DND-41 (cell line): ENCODE data around the gene CLSTN3.

ENCODE experiments used
- ATAC-seq: fragments of 200-7000 bp; cut with Tn5 transposase; 3 replicates; pipeline ENCODE4 v1.9.1; 2021; ENCODE audit warnings: low read depth; ENCODE audit not compliant: insufficient read depth
- DNase-seq: peaks from one replicate; pipeline ENCODE4 v3.0.0-alpha.2; 2020
- H2AFZ ChIP-seq: 2 replicates; pipeline ENCODE4 v1.6.0; 2012; ENCODE audit warnings: low read depth, low read length
- H3K27ac ChIP-seq: 2 replicates; pipeline ENCODE4 v1.5.1; 2012; ENCODE audit warnings: low read length, inconsistent platforms
- H3K27me3 ChIP-seq: fragments of 200-600 bp; sonication (generic); 2 replicates; pipeline ENCODE4 v1.6.0; 2012; ENCODE audit warnings: low read length, mild to moderate bottlenecking, inconsistent platforms; ENCODE audit not compliant: insufficient read depth, poor library complexity
- H3K36me3 ChIP-seq: 2 replicates; pipeline ENCODE4 v1.5.1; 2012; ENCODE audit warnings: low read length, inconsistent platforms; ENCODE audit not compliant: insufficient read depth
- H3K4me1 ChIP-seq: 2 replicates; pipeline ENCODE4 v1.5.1; 2012; ENCODE audit warnings: mild to moderate bottlenecking, low read length; ENCODE audit not compliant: insufficient read depth
- H3K4me2 ChIP-seq: 2 replicates; pipeline ENCODE4 v1.6.0; 2012; ENCODE audit warnings: mild to moderate bottlenecking, moderate library complexity, low read length, inconsistent platforms; ENCODE audit not compliant: insufficient read depth
- H3K4me3 ChIP-seq, 2 experiments: fragments of 200-600 bp in 1 of 2; shearing (Covaris generic) in 1 of 2; 2 replicates each; pipeline ENCODE4 v1.5.1; 2012 to 2016; ENCODE audit warnings: inconsistent platforms in 2 of 2, low read length in 2 of 2, mild to moderate bottlenecking in 2 of 2, low read depth in 1 of 2, moderate library complexity in 1 of 2
- H3K79me2 ChIP-seq: 2 replicates; pipeline ENCODE4 v1.6.0; 2012; ENCODE audit warnings: low read length, inconsistent platforms; ENCODE audit not compliant: insufficient read depth
- H3K9ac ChIP-seq: 2 replicates; pipeline ENCODE4 v1.6.0; 2012; ENCODE audit warnings: low read depth, mild to moderate bottlenecking, inconsistent platforms, low read length, moderate library complexity
- H3K9me3 ChIP-seq: 2 replicates; pipeline ENCODE4 v1.5.1; 2012; ENCODE audit warnings: low read length, moderate library complexity, mild to moderate bottlenecking, inconsistent platforms; ENCODE audit not compliant: insufficient read depth, severe bottlenecking
- H4K20me1 ChIP-seq: 2 replicates; pipeline ENCODE4 v1.6.0; 2012; ENCODE audit warnings: low read length; ENCODE audit not compliant: insufficient read depth
- EZH2 ChIP-seq: IDR thresholded peaks from 3 replicates; pipeline ENCODE4 v1.6.1; 2012; ENCODE audit warnings: borderline replicate concordance, low read depth, mild to moderate bottlenecking, moderate library complexity, low read length, inconsistent platforms; ENCODE audit not compliant: severe bottlenecking
- TF ChIP-seq, protein P1 (sequence below): IDR thresholded peaks from 2 replicates; pipeline ENCODE4 v1.5.1; 2012; ENCODE audit warnings: borderline replicate concordance, low read length, moderate library complexity, mild to moderate bottlenecking; ENCODE audit not compliant: poor library complexity, severe bottlenecking; ENCODE audit errors: extremely low read depth

CLSTN3 gene

DNA sequence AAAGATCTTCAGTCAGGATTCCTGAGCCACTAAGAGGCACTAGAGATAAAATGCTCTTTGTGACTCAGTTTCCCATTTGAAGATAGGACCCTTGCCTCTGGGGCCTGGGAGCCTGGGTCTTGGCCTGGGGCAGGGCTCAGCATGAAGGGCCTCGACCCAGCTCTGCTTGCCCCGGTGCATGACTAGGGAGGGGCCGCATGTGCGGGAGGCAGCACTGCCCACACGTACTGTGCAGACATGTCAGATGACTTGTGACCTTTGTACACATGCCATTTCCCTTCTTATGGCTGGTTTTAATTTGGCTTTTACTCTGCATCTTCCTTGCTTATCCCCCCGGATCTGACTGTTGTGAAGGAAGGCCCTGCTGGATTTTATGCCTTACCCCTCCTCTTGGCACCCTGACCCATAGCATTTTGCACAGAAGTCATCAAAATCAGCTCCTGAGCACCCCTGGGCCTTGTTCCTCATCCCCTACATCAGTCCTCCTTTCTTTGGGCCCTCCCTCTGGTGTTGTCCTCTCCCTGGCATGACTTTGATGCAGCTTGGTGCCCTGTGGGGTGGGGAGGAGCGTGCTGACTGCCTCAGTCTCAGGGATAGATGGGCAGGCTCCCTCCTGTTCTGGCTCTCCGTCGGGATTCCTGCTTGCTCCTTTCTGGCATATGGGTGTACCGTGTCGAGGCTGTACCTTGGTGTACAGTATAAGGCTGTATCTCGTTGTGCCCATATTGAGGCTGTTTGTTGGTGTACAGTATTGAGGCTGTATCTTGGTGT lies 4.4 kb downstream of the CLSTN3 start:
- TF ChIP-seq EZH2, result no peak
- TF ChIP-seq, protein P1, sequence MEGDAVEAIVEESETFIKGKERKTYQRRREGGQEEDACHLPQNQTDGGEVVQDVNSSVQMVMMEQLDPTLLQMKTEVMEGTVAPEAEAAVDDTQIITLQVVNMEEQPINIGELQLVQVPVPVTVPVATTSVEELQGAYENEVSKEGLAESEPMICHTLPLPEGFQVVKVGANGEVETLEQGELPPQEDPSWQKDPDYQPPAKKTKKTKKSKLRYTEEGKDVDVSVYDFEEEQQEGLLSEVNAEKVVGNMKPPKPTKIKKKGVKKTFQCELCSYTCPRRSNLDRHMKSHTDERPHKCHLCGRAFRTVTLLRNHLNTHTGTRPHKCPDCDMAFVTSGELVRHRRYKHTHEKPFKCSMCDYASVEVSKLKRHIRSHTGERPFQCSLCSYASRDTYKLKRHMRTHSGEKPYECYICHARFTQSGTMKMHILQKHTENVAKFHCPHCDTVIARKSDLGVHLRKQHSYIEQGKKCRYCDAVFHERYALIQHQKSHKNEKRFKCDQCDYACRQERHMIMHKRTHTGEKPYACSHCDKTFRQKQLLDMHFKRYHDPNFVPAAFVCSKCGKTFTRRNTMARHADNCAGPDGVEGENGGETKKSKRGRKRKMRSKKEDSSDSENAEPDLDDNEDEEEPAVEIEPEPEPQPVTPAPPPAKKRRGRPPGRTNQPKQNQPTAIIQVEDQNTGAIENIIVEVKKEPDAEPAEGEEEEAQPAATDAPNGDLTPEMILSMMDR, result no peak
- no peak for ATAC-seq
- peaks cover 49% of the 10 kb centered on the region for H3K36me3 ChIP-seq

DNA sequence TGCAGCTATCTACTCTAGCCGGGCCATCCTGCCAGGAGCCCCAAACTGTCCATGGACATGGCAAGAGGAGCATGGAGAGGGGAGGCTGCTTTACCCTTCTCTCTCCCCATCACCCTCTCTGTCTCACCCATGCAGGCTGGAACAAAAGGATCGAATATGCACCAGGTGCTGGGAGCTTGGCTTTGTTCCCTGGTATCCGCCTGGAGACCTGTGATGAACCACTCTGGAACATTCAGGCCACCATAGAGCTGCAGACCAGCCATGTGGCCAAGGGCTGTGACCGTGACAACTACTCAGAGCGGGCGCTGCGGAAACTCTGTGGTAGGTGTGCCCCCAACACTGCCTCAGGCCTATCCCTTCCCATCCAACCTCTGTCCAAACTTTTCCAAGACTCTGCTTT lies 5.9 kb downstream of the CLSTN3 start:
- no peak overlapping the region for H3K4me3 ChIP-seq
- ATAC-seq (no peak), DNase-seq (no peak)
- no peaks in the 10 kb centered on the region for H3K9me3 ChIP-seq
- H2AFZ ChIP-seq, result no peak overlapping the region
- no peak overlapping the region for H3K9ac ChIP-seq
- TF ChIP-seq, protein P1, result no peak
- no peak for TF ChIP-seq EZH2
- peaks cover 1% of the 10 kb centered on the region; the same call in 1 of the 2 replicates for H3K79me2 ChIP-seq
- H3K36me3 ChIP-seq, result peaks cover 57% of the 10 kb centered on the region
- no peaks in the 10 kb centered on the region; the same call in 1 of the 2 replicates for H4K20me1 ChIP-seq
- H3K4me1 ChIP-seq, result peaks cover 11% of the 10 kb centered on the region
- no peak overlapping the region for H3K27ac ChIP-seq
- no peaks in the 10 kb centered on the region for H3K27me3 ChIP-seq
- H3K4me2 ChIP-seq, result no peak overlapping the region

More for the DNA sequence above, 4.4 kb downstream of the CLSTN3 start:
- DNase-seq, result no peak
- Histone ChIP-seq H3K4me3 (no peak overlapping the region), H3K27me3 (no peaks in the 10 kb centered on the region), H3K4me2 (no peak overlapping the region), H3K27ac (no peak overlapping the region), H3K4me1 (peaks cover 22% of the 10 kb centered on the region), H2AFZ (no peak overlapping the region), H3K79me2 (peaks cover 4% of the 10 kb centered on the region; the same call in 1 of the 2 replicates), H3K9ac (no peak overlapping the region), H4K20me1 (no peaks in the 10 kb centered on the region; the same call in 1 of the 2 replicates), H3K9me3 (no peaks in the 10 kb centered on the region)

DNA sequence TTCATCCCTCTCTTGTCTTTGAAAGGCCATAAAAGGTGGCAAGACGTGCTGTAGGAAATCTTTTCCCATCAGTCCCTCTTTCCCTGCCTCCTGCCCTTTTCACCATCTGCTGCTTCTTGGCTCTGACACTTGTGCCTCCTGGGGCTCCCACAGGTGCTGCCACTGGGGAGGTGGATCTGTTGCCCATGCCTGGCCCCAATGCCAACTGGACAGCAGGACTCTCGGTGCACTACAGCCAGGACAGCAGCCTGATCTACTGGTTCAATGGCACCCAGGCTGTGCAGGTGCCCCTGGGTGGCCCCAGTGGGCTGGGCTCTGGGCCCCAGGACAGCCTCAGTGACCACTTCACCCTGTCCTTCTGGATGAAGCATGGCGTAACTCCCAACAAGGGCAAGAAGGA lies 6.5 kb downstream of the CLSTN3 start:
- Histone ChIP-seq H3K79me2 (no peaks in the 10 kb centered on the region), H3K36me3 (peaks cover 62% of the 10 kb centered on the region), H2AFZ (no peak overlapping the region), H3K4me3 (no peak overlapping the region), H3K9me3 (no peaks in the 10 kb centered on the region), H3K9ac (no peak overlapping the region), H3K27me3 (no peaks in the 10 kb centered on the region), H4K20me1 (no peaks in the 10 kb centered on the region; the same call in 1 of the 2 replicates), H3K4me1 (peaks cover 5% of the 10 kb centered on the region), H3K27ac (no peak overlapping the region), H3K4me2 (no peak overlapping the region)
- TF ChIP-seq EZH2, result no peak
- TF ChIP-seq, protein P1, result no peak
- DNase-seq (no peak), ATAC-seq (no peak)
